Motor neuron (in vitro differentiated cells): ENCODE data around the gene CDC7. TPM values are rescaled to one million over a fixed set of nuclear protein-coding genes. Genes with fewer than 3 reads are reported as not detected.

Experiments
- ATAC-seq, 8 experiments: fragments of 200-7000 bp; cut with Tn5 transposase; replicated peaks in 6 of 8; 2 replicates each; pipeline ENCODE4 v1.8.0; 2021; ENCODE audit warnings: mild to moderate bottlenecking in 8 of 8, moderate library complexity in 8 of 8
- H3K27ac ChIP-seq, 2 donors: fragments of 250-450 bp; sonication (Bioruptor Pico); 2 replicates each; pipeline ENCODE4 v1.9.0; 2021; ENCODE audit warnings: antibody characterized with exemption in 2 of 2, mild to moderate bottlenecking in 2 of 2, moderate library complexity in 1 of 2
- H3K4me1 ChIP-seq, 2 donors: fragments of 250-450 bp; sonication (Bioruptor Pico); replicated peaks in 1 of 2; 2 replicates each; pipeline ENCODE4 v1.6.1; 2021; ENCODE audit warnings: antibody characterized with exemption in 2 of 2, mild to moderate bottlenecking in 2 of 2, moderate library complexity in 1 of 2
- H3K4me3 ChIP-seq, 5 donors: fragments of 250-450 bp; sonication (Bioruptor Pico); 2 replicates each; pipeline ENCODE4 v1.9.0; 2021; ENCODE audit warnings: antibody characterized with exemption in 5 of 5, mild to moderate bottlenecking in 5 of 5, moderate library complexity in 4 of 5
- WGBS, 10 experiments: fragments of 450-650 bp; shearing (Covaris generic); methylation state at CpG; one replicate each; pipeline ENCODE4 v1.0.0; 2022; 5-methylcytosine and 5-hydroxymethylcytosine counted together
- in situ Hi-C, 9 experiments: fragments of 400-800 bp; cut with MboI; loops; one replicate each; pipeline ENCODE4 v1.15.0; 2021; ENCODE audit warnings: low sequenced_read_pairs in 9 of 9, low pct_unique_long_range_greater_than_20kb in 2 of 9; ENCODE audit not compliant: unreplicated experiment in 9 of 9
- total RNA-seq, 8 experiments: library from RNA; unstranded; fragments of 300-600 nt; gene quantifications; 2 replicates each; pipeline versions ENCODE4 v1.2.3 to v1.2.4, GENCODE V29; 2022

The CDC7 gene
- total RNA-seq, 8 experiments from 2014 or later, result 5.9 to 46.8 (median 22.0) TPM

DNA sequence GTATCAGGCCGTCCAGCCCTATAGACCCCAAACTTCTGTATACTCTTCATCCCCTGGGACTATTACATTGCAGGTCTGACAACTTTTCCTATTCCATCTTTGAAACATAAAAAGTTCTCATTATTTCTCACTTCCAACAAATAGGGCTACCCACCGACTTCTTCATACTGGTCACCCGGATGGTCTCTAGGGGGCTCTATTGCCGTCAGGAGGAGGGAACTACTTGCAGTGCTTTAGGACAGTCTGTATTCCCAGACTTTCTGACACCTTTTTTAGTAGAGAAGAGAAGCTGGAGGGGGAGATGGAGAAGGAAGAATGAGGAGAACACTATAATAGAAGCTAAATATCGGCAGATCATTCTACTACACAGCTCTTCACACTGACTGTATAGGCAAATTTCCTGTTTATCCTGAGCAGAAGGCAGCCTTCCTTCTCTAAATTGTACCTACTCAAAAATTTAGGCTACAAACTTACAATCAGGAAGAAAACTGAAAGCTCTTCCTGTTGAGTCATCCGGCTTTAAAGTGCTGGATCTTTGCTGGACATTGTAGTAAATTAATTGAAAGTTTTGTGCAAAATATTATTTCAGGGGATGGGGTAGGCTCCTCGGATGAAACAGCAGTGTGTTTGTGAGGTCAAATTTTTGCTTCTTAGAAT, 54.6 kb downstream of the CDC7 start:
- Histone ChIP-seq H3K27ac (no peak overlapping the region), H3K4me1 (peaks cover 0 to 5% of the 10 kb centered on the region in 2 donors), H3K4me3 (no peak overlapping the region)
- in situ Hi-C loops, result no loop called here
- ATAC-seq, result peak in 2 of 8 experiments; percentile 44 to 49
- 52 to 100% (median 89%) methylated on average over 1 to 7 of the region's 7 CpGs for WGBS, 10 experiments

DNA sequence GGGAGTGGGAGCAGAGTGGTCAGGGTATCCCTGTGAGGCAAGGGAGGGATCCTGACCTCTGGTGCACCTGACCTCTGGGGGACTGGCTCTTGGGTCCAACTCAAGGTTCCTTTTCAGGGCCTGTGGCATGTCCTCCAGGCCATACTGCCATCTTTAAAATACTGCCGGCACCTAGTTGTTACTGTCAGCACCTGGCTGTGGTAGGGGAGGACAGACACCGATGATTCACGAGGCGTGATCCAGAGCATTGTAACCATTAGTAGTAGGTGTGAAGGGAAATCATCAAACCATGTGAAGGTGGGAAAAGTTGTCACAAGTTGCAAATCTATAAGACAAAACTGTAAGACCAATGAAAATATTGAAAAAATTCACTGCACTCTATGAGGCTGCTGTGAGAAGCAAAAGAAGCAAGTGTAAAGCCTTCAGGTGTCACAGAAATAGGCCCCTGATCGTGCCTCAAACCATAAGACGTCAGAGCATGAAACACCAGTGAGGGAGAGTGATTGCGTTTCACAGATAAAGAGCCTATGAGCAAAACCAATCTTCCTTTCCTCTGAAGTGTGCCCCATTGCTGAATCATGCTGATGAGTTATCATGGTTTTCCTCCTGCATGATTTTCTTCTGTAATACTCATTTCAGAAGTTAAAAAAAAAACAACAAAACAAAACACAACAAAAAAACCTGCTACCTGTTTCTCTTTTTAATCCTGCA, 55.3 kb downstream of the CDC7 start:
- in situ Hi-C loops, result no loop called here
- H3K4me3 ChIP-seq, result no peak overlapping the region
- peak in 5 of 8 experiments; percentile 51 to 90 (median 61) for ATAC-seq
- peaks cover 0 to 5% of the 10 kb centered on the region in 2 donors for H3K4me1 ChIP-seq
- 7 to 92% (median 75%) methylated on average over 2 to 7 of the region's 7 CpGs; no CpG with 5 or more reads in 2 of the 10 experiments for WGBS, 10 experiments
- no peak overlapping the region for H3K27ac ChIP-seq

DNA sequence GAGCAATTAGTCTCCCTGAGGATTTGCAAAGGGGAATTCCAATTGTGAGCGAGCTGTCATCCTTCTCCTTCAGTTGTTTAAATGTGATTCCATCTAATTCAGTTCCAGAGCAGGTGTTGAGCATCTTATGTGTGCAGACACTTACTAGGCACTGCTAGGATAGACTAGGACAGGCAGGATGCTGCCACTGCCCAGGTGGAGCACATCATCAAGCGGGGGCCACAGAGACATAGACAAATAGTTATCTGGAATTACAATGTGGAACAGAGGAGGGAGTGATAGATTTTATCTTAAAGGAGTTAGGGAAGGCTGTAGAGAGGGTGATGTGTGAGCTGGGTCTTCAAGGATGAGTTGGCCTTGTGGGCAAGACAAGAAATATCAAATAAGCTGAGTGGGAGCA, 55.9 kb downstream of the CDC7 start:
- 90 to 100% (median 91%) methylated on average over 1 to 2 of the region's 2 CpGs; no CpG with 5 or more reads in 2 of the 10 experiments for WGBS, 10 experiments
- no peak overlapping the region for H3K4me3 ChIP-seq
- H3K4me1 ChIP-seq, result peaks cover 0 to 5% of the 10 kb centered on the region in 2 donors
- in situ Hi-C loops, result no loop called here
- H3K27ac ChIP-seq, result no peak overlapping the region
- peak in 4 of 8 experiments; percentile 8 to 40 (median 22) for ATAC-seq

GRCh38 chr1:91557039-91557690, 56.5 kb downstream of the CDC7 start:
- no peak overlapping the region for H3K27ac ChIP-seq
- ATAC-seq, result no peak
- WGBS, 10 experiments, result 78 to 100% (median 84%) methylated on average over 1 to 5 of the region's 5 CpGs; no CpG with 5 or more reads in 3 of the 10 experiments
- in situ Hi-C loops, result no loop called here
- peaks cover 0 to 5% of the 10 kb centered on the region in 2 donors for H3K4me1 ChIP-seq
- no peak overlapping the region for H3K4me3 ChIP-seq

DNA sequence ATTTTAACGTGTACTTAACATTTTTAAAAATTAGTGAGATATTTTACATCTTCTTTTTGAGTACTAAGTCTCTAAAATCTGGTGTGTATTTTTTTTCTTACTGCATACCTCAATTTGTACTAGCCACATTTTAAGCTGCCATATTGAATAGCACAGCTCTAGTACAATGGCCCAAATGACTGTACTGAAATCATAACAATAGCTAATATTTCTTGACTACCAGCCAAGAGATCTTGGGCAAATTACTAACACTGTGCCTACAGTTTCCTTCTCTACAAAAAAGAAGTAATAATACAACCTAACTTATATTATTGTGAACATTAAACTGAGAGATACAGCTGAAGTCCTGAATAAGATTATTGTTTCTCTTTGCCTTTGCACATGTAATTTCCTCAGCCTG, 57.2 kb downstream of the CDC7 start:
- Histone ChIP-seq H3K27ac (no peak overlapping the region), H3K4me1 (peaks cover 0 to 5% of the 10 kb centered on the region in 2 donors), H3K4me3 (no peak overlapping the region)
- in situ Hi-C loops, result no loop called here
- no peak for ATAC-seq
- 0 to 73% (median 7%) methylated on average over 1 of the region's 1 CpG; no CpG with 5 or more reads in 1 of the 10 experiments for WGBS, 10 experiments

- H3K4me1 ChIP-seq, result peaks cover 0 to 5% of the 10 kb centered on the region in 2 donors
- H3K27ac ChIP-seq, result no peak overlapping the region
- no peak for ATAC-seq
- in situ Hi-C loops, result no loop called here
- WGBS, 10 experiments, result 29 to 100% (median 89%) methylated on average over 1 to 8 of the region's 8 CpGs
- H3K4me3 ChIP-seq, result no peak overlapping the region
Observed at GRCh38 chr1:91559046-91559750, 58.5 kb downstream of the CDC7 start.

DNA sequence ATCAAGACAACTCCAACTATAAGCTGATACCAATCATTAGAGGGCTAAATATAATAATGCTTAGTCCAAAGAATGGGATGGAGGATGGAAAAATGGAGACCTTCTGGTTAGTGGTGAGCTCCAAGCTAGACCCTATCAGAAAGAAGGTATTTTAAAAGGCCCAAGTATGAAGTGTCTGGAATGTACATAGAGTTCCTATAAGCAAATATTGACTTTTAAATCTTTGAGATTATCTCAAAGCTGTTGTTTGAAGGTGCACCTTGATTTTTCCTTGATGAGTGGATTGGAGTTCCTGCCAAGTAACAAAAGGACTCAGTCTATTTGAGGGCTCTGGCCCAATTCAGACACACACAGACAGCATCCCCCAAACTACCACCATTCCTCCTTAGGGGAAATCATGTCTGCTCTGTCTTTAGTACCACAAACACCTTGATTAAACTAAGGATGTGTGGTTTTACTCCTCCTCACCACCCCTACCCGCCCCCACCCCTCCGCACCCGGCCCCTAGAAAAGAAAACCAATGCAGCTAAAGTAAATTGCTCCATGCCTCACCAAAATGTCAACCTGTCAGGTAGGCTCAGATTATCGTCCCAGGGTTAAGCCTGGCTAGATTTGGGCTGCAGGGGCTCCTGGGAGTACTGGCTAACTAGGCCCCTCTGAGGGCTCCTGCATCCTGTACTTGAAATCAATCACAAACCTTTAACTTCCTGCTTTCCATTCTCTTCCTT, 59.4 kb downstream of the CDC7 start:
- WGBS, 10 experiments, result 50 to 87% (median 73%) methylated on average over 1 to 4 of the region's 4 CpGs; no CpG with 5 or more reads in 4 of the 10 experiments
- ATAC-seq, result no peak
- in situ Hi-C loops, result no loop called here
- H3K27ac ChIP-seq, result no peak overlapping the region
- no peak overlapping the region for H3K4me3 ChIP-seq
- peaks cover 4 to 11% of the 10 kb centered on the region in 2 donors for H3K4me1 ChIP-seq

GRCh38 chr1:91564888-91565701, 64.4 kb downstream of the CDC7 start:
- in situ Hi-C loops, result no loop called here

DNA sequence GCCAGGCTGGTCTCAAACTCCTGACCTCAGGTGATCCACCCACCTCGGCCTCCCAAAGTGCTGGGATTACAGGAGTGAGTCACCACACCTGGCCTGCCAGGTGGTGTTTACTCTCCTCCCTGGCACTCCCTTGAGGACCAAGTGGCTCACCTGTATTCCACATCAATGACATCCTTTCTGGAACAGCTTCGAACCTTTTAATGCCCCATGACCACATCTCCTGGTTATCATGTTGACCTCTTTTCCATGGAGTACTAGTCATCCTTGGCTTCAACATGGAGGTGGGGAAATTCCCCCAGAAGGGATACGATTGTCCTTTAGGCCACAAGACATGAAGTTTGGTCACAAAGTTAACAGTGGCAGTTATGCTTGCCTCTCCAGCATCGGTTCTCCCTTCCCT, 66.9 kb downstream of the CDC7 start:
- no peak overlapping the region for H3K4me3 ChIP-seq
- in situ Hi-C loops, result no loop called here
- H3K4me1 ChIP-seq, result peaks cover 12 to 13% of the 10 kb centered on the region in 2 donors
- 67 to 100% (median 100%) methylated on average over 1 to 4 of the region's 4 CpGs; no CpG with 5 or more reads in 1 of the 10 experiments for WGBS, 10 experiments
- no peak for ATAC-seq
- no peak overlapping the region for H3K27ac ChIP-seq

More at GRCh38 chr1:91564888-91565701, 64.4 kb downstream of the CDC7 start:
- Histone ChIP-seq H3K4me3 (no peak overlapping the region), H3K27ac (peak overlapping the region; percentile 50 to 55), H3K4me1 (peaks cover 12 to 13% of the 10 kb centered on the region in 2 donors)
- WGBS, 10 experiments, result 0 to 23% (median 11%) methylated on average over 1 to 6 of the region's 6 CpGs; no CpG with 5 or more reads in 1 of the 10 experiments
- peak; percentile 85 to 98 (median 93) for ATAC-seq

DNA sequence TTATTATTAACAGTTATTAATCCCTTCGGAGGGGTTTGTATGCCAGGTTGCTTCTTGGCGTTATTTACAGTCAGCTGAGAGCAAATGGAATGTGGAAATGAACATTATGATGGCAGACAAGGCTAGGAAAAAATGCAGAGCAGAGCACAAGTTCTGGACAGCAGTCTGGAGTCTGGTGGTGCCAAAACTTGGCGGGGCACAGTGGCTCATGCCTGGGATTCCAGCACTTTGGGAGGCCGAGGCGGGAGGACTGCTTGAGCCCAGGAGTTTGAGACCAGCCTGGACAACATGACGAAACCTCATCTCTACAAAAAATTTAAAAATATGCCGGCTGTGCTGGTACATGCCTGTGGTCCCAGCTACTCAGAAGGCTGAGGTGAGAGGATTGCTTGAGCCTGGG, 67.6 kb downstream of the CDC7 start:
- Histone ChIP-seq H3K4me1 (peaks cover 12 to 13% of the 10 kb centered on the region in 2 donors), H3K27ac (no peak overlapping the region), H3K4me3 (no peak overlapping the region)
- ATAC-seq, result no peak
- WGBS, 10 experiments, result 70 to 100% (median 94%) methylated on average over 1 to 7 of the region's 7 CpGs; no CpG with 5 or more reads in 1 of the 10 experiments
- in situ Hi-C loops, result no loop called here

- ATAC-seq, result peak in 6 of 8 experiments; percentile 17 to 90 (median 72)
- in situ Hi-C loops, result no loop called here
Observed at GRCh38 chr1:91569411-91570119, 68.9 kb downstream of the CDC7 start.

More at GRCh38 chr1:91569411-91570119, 68.9 kb downstream of the CDC7 start:
- Histone ChIP-seq H3K27ac (no peak overlapping the region), H3K4me3 (no peak overlapping the region), H3K4me1 (peaks cover 10 to 11% of the 10 kb centered on the region in 2 donors)
- WGBS, 10 experiments, result 0 to 100% (median 70%) methylated on average over 1 to 7 of the region's 7 CpGs
